ENCODE results near the gene GPX3. TPM values are rescaled to one million over a fixed set of nuclear protein-coding genes. Genes with fewer than 3 reads are reported as not detected.

GPX3 gene
- total RNA-seq, 4 donors from 2014 or later = 690 to 3,141 (median 1,517) TPM

DNA sequence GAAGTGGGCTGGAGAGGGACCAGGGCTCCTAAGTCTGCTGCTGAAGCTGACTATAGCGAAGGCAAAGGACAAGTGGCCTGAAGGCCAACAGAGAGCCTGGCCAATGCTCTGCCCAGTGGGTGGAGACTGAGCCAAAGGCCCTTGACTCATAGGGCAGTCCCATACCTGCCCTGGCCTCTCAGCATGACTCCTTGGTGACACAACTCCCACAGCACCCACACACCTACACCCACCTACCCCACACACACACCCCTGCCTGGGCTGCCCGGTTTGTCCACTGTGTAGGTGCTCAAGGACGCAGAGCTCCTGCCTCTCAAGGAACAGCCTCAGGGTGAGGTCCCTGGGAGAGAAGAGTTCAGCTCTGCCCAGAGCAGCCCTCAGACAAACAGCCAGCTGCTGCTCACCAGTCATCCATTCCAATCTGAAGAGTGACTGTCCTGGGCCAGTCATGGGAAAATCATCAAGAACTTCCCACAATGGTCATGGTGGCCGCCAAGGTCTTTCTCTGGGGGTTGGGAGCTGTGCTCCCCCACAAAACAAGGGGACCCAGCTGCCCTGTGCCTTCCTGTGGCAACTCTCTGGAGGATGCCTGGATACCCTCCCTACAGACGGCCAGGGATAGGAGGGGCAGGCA, 55.4 kb downstream of the GPX3 start:
- Histone ChIP-seq H3K36me3 (peaks cover 0 to 19% of the 10 kb centered on the region in 2 donors), H3K27ac (no peak overlapping the region), H3K9me3 (no peaks in the 10 kb centered on the region), H3K4me3 (no peak overlapping the region), H3K27me3 (no peaks in the 10 kb centered on the region), H3K4me1 (peaks cover 0 to 70% (median 23%) of the 10 kb centered on the region in 3 donors)
- 100% methylated on average over 1 of the region's 5 CpGs; no CpG with 5 or more reads in 1 of the 2 donors for WGBS, 2 donors (ENCODE audit: low coverage in 1 of 2)
- ATAC-seq = no peak
- TF ChIP-seq POLR2A (IDR thresholded peaks at IDR 0.05) (no peak), EP300 (IDR thresholded peaks at IDR 0.05) (no peak), POLR2AphosphoS5 (IDR thresholded peaks at IDR 0.05) (no peak)
- TF ChIP-seq, protein P1, sequence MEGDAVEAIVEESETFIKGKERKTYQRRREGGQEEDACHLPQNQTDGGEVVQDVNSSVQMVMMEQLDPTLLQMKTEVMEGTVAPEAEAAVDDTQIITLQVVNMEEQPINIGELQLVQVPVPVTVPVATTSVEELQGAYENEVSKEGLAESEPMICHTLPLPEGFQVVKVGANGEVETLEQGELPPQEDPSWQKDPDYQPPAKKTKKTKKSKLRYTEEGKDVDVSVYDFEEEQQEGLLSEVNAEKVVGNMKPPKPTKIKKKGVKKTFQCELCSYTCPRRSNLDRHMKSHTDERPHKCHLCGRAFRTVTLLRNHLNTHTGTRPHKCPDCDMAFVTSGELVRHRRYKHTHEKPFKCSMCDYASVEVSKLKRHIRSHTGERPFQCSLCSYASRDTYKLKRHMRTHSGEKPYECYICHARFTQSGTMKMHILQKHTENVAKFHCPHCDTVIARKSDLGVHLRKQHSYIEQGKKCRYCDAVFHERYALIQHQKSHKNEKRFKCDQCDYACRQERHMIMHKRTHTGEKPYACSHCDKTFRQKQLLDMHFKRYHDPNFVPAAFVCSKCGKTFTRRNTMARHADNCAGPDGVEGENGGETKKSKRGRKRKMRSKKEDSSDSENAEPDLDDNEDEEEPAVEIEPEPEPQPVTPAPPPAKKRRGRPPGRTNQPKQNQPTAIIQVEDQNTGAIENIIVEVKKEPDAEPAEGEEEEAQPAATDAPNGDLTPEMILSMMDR (IDR thresholded peaks at IDR 0.05) = no peak

DNA sequence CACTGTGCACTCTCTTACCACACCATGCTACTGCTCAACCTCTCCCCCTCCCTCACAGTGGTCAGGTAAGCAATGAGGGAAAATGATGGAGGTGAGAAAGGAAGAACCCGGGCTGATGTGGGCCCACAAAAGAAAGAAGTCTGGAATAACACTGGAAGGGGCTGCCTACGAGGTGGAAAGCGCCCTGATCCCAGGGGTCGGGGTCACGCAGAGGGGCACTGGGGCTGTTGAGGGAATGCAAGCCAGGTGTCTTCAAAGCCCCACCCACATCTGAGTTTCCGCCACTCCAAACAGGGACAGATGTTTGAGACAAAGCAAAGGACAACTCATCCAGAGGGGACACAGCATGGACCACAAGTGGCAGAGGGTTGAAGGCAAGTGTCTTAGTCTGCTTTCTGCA, 56.2 kb downstream of the GPX3 start:
- 93 to 100% methylated on average over 1 to 2 of the region's 6 CpGs for WGBS, 2 donors (ENCODE audit: low coverage in 1 of 2)
- Histone ChIP-seq H3K27me3 (no peaks in the 10 kb centered on the region), H3K4me1 (peaks cover 0 to 64% (median 21%) of the 10 kb centered on the region in 3 donors), H3K9me3 (no peaks in the 10 kb centered on the region), H3K4me3 (no peak overlapping the region), H3K36me3 (peaks cover 0 to 19% of the 10 kb centered on the region in 2 donors), H3K27ac (no peak overlapping the region)
- ATAC-seq = no peak
- TF ChIP-seq POLR2A (IDR thresholded peaks at IDR 0.05) = no peak
- TF ChIP-seq, protein P1 (IDR thresholded peaks at IDR 0.05) = no peak
- TF ChIP-seq EP300 (IDR thresholded peaks at IDR 0.05) = no peak
- TF ChIP-seq POLR2AphosphoS5 (IDR thresholded peaks at IDR 0.05) = no peak

DNA sequence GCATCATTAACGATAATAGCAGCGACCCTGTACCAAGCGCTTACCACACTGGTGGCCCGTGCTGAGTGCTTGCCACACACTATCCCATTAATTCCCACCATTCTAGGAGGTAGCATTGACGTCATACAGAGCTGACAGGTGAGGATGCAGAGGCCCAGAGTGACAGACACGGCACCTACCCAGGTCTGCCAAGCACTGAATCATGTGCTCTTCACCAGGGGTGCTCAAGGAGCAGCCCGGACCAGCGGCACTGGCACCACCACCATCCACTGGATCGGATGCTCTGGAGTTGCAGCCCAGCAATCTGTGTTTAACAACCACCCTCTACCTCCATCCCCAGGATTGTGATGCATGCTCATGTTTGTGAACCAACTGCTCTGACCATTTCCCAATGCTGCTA, 57.0 kb downstream of the GPX3 start:
- 100% methylated on average over 1 of the region's 9 CpGs; no CpG with 5 or more reads in 1 of the 2 donors for WGBS, 2 donors (ENCODE audit: low coverage in 1 of 2)
- H3K27ac ChIP-seq = no peak overlapping the region
- H3K36me3 ChIP-seq = peaks cover 0 to 19% of the 10 kb centered on the region in 2 donors
- H3K27me3 ChIP-seq = no peaks in the 10 kb centered on the region
- no peak for TF ChIP-seq POLR2AphosphoS5 (IDR thresholded peaks at IDR 0.05)
- no peak for TF ChIP-seq EP300 (IDR thresholded peaks at IDR 0.05)
- TF ChIP-seq, protein P1 (IDR thresholded peaks at IDR 0.05) = no peak
- TF ChIP-seq POLR2A (IDR thresholded peaks at IDR 0.05) = no peak
- no peak overlapping the region for H3K4me3 ChIP-seq
- no peak for ATAC-seq
- H3K9me3 ChIP-seq = no peaks in the 10 kb centered on the region
- H3K4me1 ChIP-seq = peaks cover 0 to 64% (median 17%) of the 10 kb centered on the region in 3 donors

DNA sequence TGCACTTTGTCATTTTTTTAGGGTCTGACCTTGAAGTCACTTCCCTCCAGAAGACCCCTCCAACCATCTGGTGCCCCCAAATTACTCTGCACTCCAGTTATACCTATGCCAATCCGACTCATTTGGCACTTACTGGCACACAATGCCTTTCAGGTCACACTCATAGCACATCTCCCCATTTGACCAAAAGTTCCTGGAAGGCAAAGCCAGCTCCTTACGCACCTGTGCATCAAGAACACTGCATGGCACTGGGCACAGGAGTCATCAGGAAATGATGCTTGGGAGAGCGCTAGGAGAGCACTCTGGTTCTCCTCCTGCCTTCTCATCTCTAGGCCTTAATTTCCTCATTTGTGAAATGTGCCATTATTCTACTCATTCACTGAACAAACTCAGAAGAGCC, 57.6 kb downstream of the GPX3 start:
- no peak for ATAC-seq

More for the DNA sequence above, 57.6 kb downstream of the GPX3 start:
- TF ChIP-seq EP300 (IDR thresholded peaks at IDR 0.05) = no peak
- no peak for TF ChIP-seq POLR2AphosphoS5 (IDR thresholded peaks at IDR 0.05)
- TF ChIP-seq, protein P1 (IDR thresholded peaks at IDR 0.05) = no peak
- no peak for TF ChIP-seq POLR2A (IDR thresholded peaks at IDR 0.05)
- no peak overlapping the region for H3K27ac ChIP-seq
- peaks cover 0 to 19% of the 10 kb centered on the region in 2 donors for H3K36me3 ChIP-seq
- H3K9me3 ChIP-seq = no peaks in the 10 kb centered on the region
- 91% methylated on average over 3 of the region's 3 CpGs; no CpG with 5 or more reads in 1 of the 2 donors for WGBS, 2 donors (ENCODE audit: low coverage in 1 of 2)
- H3K27me3 ChIP-seq = no peaks in the 10 kb centered on the region
- H3K4me3 ChIP-seq = no peak overlapping the region
- H3K4me1 ChIP-seq = peaks cover 0 to 64% (median 13%) of the 10 kb centered on the region in 3 donors

Other genes starting within 250 kb of the GPX3 start
- 10 to 100 TPM; 35.9 to 58.3 (median 47.9) TPM for gene SMIM3, start 241.8 kb upstream of the GPX3 start, total RNA-seq
- gene IRGM, start 174.1 kb upstream of the GPX3 start, total RNA-seq = not detected
- 1 to 10 TPM; 1.7 to 6.5 (median 2.8) TPM for gene ZNF300, start 115.6 kb upstream of the GPX3 start, total RNA-seq
- 100 to 1,000 TPM in 2 of 4 donors, 10 to 100 TPM in 2; 74.2 to 142 (median 97.9) TPM for gene TNIP1, start 60.4 kb downstream of the GPX3 start, total RNA-seq
- 100 to 1,000 TPM; 359 to 435 (median 375) TPM for gene ANXA6, start 137.2 kb downstream of the GPX3 start, total RNA-seq
- 100 to 1,000 TPM; 204 to 317 (median 256) TPM for gene CCDC69, start 203.5 kb downstream of the GPX3 start, total RNA-seq
- gene GM2A, start 232.6 kb downstream of the GPX3 start, total RNA-seq = 10 to 100 TPM; 23.3 to 37.2 (median 29.1) TPM

All from gastroesophageal sphincter (tissue), 4 donors.